Osteocyte (in vitro differentiated cells): Measurements from ENCODE around the gene TMEM253. TPM values are rescaled to one million over a fixed set of nuclear protein-coding genes. Genes with fewer than 3 reads are reported as not detected.
A peak's percentile ranks its signal among the peaks of the same experiment; 100 is the strongest.

Source experiments
- DNase-seq: peaks from one replicate; pipeline ENCODE4 v3.0.0; 2021; ENCODE audit warnings: mixed read lengths; ENCODE audit not compliant: unreplicated experiment; ENCODE audit errors: extremely low spot score
- H3K27ac Mint-ChIP-seq: one replicate; pipeline ENCODE4 v1.8.0; 2021; ENCODE audit warnings: mild to moderate bottlenecking, mixed read lengths; ENCODE audit not compliant: unreplicated experiment
- H3K27me3 Mint-ChIP-seq: one replicate; pipeline ENCODE4 v1.8.0; 2021; ENCODE audit warnings: mixed read lengths; ENCODE audit not compliant: unreplicated experiment
- H3K36me3 Mint-ChIP-seq: one replicate; pipeline ENCODE4 v1.8.0; 2021; ENCODE audit warnings: mixed read lengths; ENCODE audit not compliant: unreplicated experiment
- H3K4me1 Mint-ChIP-seq: one replicate; pipeline ENCODE4 v1.8.0; 2021; ENCODE audit warnings: mixed read lengths; ENCODE audit not compliant: unreplicated experiment
- H3K4me3 Mint-ChIP-seq: one replicate; pipeline ENCODE4 v1.8.0; 2021; ENCODE audit warnings: mild to moderate bottlenecking, moderate library complexity, mixed read lengths; ENCODE audit not compliant: unreplicated experiment
- H3K9me3 Mint-ChIP-seq: one replicate; pipeline ENCODE4 v1.8.0; 2021; ENCODE audit warnings: mixed read lengths; ENCODE audit not compliant: unreplicated experiment
- CTCF ChIP-seq: fragments of 200-600 bp; sonication (generic); IDR thresholded peaks from 2 replicates; pipeline ENCODE4 v1.5.0; 2021; ENCODE audit warnings: antibody characterized with exemption, mild to moderate bottlenecking, moderate library complexity
- total RNA-seq: library from RNA; stranded (reverse); gene quantifications from 2 replicates; pipeline ENCODE4 v1.2.1, GENCODE V29; 2021

Gene TMEM253
- total RNA-seq, 1 donor from 2014 or later, result 1.2 TPM

DNA sequence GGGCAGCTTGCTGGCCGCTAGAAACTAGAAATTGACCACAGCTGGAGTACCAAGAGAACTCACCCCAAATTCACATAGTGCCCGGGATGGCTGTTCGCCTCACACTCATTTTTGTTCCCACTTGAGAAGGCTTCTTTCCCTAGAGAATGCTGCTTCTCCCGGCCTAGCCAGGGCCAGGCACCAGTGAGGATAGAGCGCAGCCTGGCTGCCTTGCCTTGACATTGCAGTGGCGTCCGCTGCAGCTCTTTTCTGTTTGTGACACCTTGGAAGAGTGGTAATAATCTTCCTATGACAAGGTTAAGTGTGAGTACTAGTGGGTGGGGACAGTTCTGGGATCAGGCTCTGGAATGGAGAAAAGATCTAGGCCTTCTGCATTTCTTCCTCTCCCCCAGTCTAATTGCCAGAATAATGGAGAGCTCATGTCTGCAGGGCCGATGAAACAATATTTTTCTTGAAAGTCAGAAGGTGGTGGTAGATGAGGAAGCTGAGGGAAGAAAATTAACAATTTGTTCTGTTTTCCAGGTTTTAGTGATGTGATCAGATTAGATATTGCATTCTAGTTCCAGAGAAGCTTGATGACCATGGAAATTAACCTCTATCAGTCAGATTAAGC is 3.7 kb downstream of the TMEM253 start:
- peak overlapping the region; percentile 95 for H3K4me3 Mint-ChIP-seq
- H3K27me3 Mint-ChIP-seq, result no peaks in the 10 kb centered on the region
- peaks cover 44% of the 10 kb centered on the region for H3K4me1 Mint-ChIP-seq
- no peak for DNase-seq
- H3K9me3 Mint-ChIP-seq, result no peaks in the 10 kb centered on the region
- H3K27ac Mint-ChIP-seq, result peak overlapping the region; percentile 91
- no peaks in the 10 kb centered on the region for H3K36me3 Mint-ChIP-seq
- peak; percentile 98 for TF ChIP-seq CTCF

- H3K4me1 Mint-ChIP-seq, result peaks cover 41% of the 10 kb centered on the region
- TF ChIP-seq CTCF, result no peak
Observed at GRCh38 chr14:21105095-21105494, 4.2 kb downstream of the TMEM253 start.

DNA sequence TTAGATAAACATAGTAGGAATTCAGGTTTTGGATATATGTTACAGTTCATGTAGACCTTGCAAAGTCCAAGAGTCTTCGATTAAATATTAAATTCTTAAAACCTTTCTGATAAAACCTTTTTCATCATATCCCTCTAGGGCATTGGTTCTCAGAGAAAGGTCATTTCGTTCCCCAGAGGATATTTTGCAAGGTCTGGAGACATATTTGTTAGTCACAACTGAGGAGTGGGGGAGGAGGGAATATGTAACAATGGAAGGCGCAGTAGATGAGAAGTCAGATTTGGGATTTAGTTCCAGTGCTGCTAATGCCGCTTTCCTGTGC is 5.3 kb downstream of the TMEM253 start:
- Mint-ChIP-seq H3K4me1 (peaks cover 38% of the 10 kb centered on the region), H3K27me3 (peaks cover 5% of the 10 kb centered on the region), H3K36me3 (no peaks in the 10 kb centered on the region), H3K27ac (no peak overlapping the region), H3K4me3 (no peak overlapping the region), H3K9me3 (no peaks in the 10 kb centered on the region)
- DNase-seq, result no peak
- TF ChIP-seq CTCF, result no peak

More at GRCh38 chr14:21105095-21105494, 4.2 kb downstream of the TMEM253 start:
- H3K9me3 Mint-ChIP-seq, result no peaks in the 10 kb centered on the region
- no peak overlapping the region for H3K27ac Mint-ChIP-seq
- H3K36me3 Mint-ChIP-seq, result no peaks in the 10 kb centered on the region
- no peaks in the 10 kb centered on the region for H3K27me3 Mint-ChIP-seq
- no peak for DNase-seq
- no peak overlapping the region for H3K4me3 Mint-ChIP-seq

DNA sequence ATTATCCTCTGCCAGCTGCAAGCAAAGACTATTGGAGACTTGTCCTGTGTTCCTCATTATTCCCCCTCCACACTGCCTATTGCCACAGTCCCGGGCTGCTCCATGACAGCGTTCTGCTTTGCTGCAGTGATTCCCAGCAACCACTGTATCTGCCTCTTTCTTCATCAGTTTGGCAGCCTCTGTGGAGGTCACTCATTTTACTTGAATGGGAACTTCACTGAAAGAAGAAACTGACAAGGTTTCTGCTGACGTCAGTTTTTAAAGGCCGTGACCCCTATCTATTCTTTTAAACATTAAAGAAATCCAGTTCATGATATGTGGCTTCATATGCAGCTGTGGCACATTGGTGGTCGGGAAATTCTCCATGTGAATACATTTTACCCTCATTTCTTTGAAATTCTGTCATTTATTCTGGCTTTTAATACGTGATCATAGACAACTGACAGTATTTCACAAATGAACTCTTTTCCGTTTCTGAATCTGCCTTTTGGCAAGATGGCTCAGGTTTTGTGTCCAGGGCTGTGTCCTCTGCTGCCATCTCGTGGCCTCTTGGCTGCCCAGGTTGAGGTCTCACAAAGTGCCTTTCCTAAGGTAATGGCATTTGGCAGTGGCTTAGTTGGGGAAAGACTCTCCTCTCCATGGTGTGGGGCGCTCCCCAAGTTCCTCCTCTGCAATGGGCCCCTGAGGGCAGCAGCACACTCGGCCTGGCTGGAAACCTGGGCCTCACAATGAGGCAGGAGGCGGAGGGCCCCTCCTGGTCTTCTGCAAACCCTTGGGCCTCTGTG is 5.8 kb downstream of the TMEM253 start:
- peaks cover 38% of the 10 kb centered on the region for H3K4me1 Mint-ChIP-seq
- TF ChIP-seq CTCF, result peak; percentile 92
- H3K27me3 Mint-ChIP-seq, result peaks cover 6% of the 10 kb centered on the region
- H3K27ac Mint-ChIP-seq, result peak overlapping the region; percentile 45
- peak overlapping the region; percentile 22 for H3K4me3 Mint-ChIP-seq
- H3K36me3 Mint-ChIP-seq, result no peaks in the 10 kb centered on the region
- no peak for DNase-seq
- no peaks in the 10 kb centered on the region for H3K9me3 Mint-ChIP-seq

DNA sequence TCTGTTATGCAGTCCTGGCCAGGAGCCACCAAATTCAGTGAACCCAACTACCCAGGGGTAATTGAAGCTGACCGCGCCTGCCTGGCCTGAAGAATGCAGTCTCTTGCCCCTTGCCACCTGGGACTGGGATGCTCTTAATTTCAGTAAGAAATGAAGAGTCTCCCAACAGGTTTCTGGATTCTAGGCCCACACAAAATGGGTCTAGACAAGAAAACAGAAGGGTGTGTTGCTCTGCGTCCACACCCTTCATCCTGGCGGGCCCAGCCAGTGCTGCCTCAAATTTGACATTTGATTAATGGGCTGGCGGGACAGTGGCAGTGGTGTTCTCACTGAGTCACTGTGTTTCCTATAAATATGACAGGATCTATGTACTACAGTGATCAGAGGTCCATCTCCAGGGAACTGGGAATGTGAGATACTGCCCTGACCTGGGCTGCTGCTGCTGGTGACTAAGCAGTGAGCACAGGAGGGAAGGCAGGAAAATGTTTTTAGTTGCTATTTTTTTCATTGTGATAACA is 6.5 kb downstream of the TMEM253 start:
- H3K27ac Mint-ChIP-seq, result no peak overlapping the region
- H3K9me3 Mint-ChIP-seq, result no peaks in the 10 kb centered on the region
- peaks cover 34% of the 10 kb centered on the region for H3K4me1 Mint-ChIP-seq
- no peaks in the 10 kb centered on the region for H3K36me3 Mint-ChIP-seq
- DNase-seq, result no peak
- TF ChIP-seq CTCF, result no peak
- H3K27me3 Mint-ChIP-seq, result peaks cover 6% of the 10 kb centered on the region
- no peak overlapping the region for H3K4me3 Mint-ChIP-seq
